Hepatocyte (in vitro differentiated cells): ENCODE data around the gene RETSAT.

ENCODE experiments used
- EZH2 ChIP-seq: fragments of 200-600 bp; sonication (generic); IDR thresholded peaks from 2 replicates; pipeline ENCODE4 v1.6.1; 2016; ENCODE audit warnings: antibody characterized with exemption, mild to moderate bottlenecking, borderline replicate concordance
- TF ChIP-seq, protein P1 (sequence below): fragments of 200-600 bp; sonication (generic); IDR thresholded peaks from 2 replicates; pipeline ENCODE4 v1.5.1; 2016; ENCODE audit warnings: antibody characterized with exemption, mild to moderate bottlenecking; ENCODE audit not compliant: poor library complexity

DNA sequence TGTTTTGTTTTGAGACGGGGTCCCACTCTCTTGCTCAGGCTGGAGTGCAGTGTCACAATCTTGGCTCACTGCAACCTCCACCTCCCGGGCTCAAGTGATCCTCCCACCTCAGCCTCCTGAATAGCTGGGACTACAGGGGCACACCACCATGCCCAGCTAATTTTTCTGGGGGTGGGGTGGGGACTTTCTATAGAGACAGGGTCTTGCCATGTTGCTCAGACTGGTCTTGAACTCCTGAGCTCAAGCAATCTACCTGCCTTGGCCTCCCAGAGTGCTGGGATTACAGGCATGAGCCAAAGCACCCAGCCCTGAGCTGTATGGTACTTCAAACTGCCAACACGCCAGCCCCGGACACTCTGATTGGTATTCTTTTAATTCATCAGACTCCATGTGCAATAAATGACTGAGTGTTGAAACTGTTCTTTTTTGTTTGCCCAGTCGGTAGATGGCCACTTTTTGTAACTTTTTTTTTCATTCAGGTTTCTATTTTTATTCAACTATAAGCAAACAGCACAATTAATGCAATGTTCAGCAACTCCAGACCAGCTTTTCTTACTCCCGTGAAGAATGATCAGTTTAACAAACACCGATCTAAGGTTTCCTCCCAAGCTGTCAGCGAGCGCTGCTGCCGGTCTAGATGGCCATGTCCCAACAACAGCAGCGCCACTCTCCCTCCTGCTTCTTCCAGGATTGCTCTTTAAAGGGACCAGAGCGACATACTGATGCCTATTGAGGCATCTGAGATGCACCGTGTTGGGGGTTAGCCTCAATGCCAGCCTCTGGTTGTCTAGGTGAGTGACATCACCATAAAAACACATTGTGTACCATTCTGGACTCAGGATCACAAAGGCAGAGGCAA lies 14.1 kb downstream of the RETSAT start:
- TF ChIP-seq, protein P1, sequence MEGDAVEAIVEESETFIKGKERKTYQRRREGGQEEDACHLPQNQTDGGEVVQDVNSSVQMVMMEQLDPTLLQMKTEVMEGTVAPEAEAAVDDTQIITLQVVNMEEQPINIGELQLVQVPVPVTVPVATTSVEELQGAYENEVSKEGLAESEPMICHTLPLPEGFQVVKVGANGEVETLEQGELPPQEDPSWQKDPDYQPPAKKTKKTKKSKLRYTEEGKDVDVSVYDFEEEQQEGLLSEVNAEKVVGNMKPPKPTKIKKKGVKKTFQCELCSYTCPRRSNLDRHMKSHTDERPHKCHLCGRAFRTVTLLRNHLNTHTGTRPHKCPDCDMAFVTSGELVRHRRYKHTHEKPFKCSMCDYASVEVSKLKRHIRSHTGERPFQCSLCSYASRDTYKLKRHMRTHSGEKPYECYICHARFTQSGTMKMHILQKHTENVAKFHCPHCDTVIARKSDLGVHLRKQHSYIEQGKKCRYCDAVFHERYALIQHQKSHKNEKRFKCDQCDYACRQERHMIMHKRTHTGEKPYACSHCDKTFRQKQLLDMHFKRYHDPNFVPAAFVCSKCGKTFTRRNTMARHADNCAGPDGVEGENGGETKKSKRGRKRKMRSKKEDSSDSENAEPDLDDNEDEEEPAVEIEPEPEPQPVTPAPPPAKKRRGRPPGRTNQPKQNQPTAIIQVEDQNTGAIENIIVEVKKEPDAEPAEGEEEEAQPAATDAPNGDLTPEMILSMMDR: no peak
- TF ChIP-seq EZH2: no peak
